NT2/D1 (cell line): ENCODE results near the gene MAGI1.

Experiments used
- SUZ12 ChIP-seq: IDR thresholded peaks from 2 replicates; pipeline ENCODE4 v1.6.1; 2011; ENCODE audit not compliant: insufficient read length, insufficient read depth; ENCODE audit errors: extremely low read depth
- YY1 ChIP-seq: IDR thresholded peaks from 2 replicates; pipeline ENCODE4 v1.6.1; 2011; ENCODE audit not compliant: insufficient read length, insufficient read depth
- ZNF274 ChIP-seq: IDR thresholded peaks from 2 replicates; pipeline ENCODE4 v1.6.1; 2011; ENCODE audit warnings: mild to moderate bottlenecking, low read depth, low read length

DNA sequence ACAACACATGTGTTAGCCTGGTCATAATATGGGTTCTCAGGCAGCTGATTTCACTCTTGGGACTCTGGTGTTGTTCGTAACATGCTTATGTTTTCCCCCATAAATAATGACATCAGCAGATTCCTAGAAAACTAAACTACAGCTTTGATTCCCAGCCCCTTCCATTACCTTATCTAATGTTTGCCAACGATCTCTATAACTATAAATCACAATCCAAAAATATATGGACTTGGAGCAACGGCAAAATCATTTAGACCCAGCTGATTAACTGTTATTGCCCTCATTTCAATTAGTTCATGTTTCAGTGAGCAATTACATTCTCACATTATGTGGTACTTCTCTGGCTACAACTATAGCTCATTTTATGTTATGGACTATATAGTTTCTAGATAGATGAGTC, 531.3 kb downstream of the MAGI1 start:
- no peak for TF ChIP-seq SUZ12
- TF ChIP-seq ZNF274: no peak
- no peak for TF ChIP-seq YY1
